AG09309 (cell line): ENCODE data around the gene SMAD2.

Source experiments
- DNase-seq: peaks from one replicate; pipeline ENCODE4 v3.0.0-alpha.2; 2010; ENCODE audit warnings: low read depth
- H3K4me3 ChIP-seq: 2 replicates; pipeline ENCODE4 v1.5.1; 2011; ENCODE audit warnings: mild to moderate bottlenecking, low read depth, low read length, moderate library complexity; ENCODE audit not compliant: control insufficient read depth
- CTCF ChIP-seq: IDR thresholded peaks from 2 replicates; pipeline ENCODE4 v1.5.1; 2011; ENCODE audit warnings: mild to moderate bottlenecking, low read depth, low read length, inconsistent platforms; ENCODE audit not compliant: insufficient read depth, control insufficient read depth; ENCODE audit errors: missing control alignments

Gene SMAD2

GRCh38 chr18:47821314-47821713, 109.1 kb downstream of the SMAD2 start:
- TF ChIP-seq CTCF = no peak
- H3K4me3 ChIP-seq = no peak overlapping the region
- no peak for DNase-seq

GRCh38 chr18:47817795-47818077, 112.7 kb downstream of the SMAD2 start:
- no peak for DNase-seq
- no peak overlapping the region for H3K4me3 ChIP-seq
- no peak for TF ChIP-seq CTCF

- H3K4me3 ChIP-seq = no peak overlapping the region
- TF ChIP-seq CTCF = no peak
- no peak for DNase-seq
Observed at GRCh38 chr18:47817017-47817794, 113.3 kb downstream of the SMAD2 start.

GRCh38 chr18:47815486-47816270, 114.8 kb downstream of the SMAD2 start:
- no peak overlapping the region for H3K4me3 ChIP-seq
- no peak for TF ChIP-seq CTCF
- DNase-seq = no peak

GRCh38 chr18:47809420-47809819, 121.0 kb downstream of the SMAD2 start:
- no peak for TF ChIP-seq CTCF
- no peak overlapping the region for H3K4me3 ChIP-seq
- no peak for DNase-seq

GRCh38 chr18:47802802-47803201, 127.7 kb downstream of the SMAD2 start:
- H3K4me3 ChIP-seq = no peak overlapping the region
- TF ChIP-seq CTCF = no peak
- DNase-seq = no peak
